GM10266 (cell line): ENCODE data around the gene DOCK8.

Source experiments
- DNase-seq: peaks from one replicate; pipeline ENCODE4 v3.0.0; 2012; ENCODE audit errors: extremely low spot score
- TF ChIP-seq, protein P1 (sequence below): IDR thresholded peaks from 2 replicates; pipeline ENCODE4 v1.5.1; 2012; ENCODE audit warnings: mild to moderate bottlenecking, low read depth; ENCODE audit not compliant: control insufficient read depth, insufficient read depth; ENCODE audit errors: missing control alignments

Gene DOCK8

GRCh38 chr9:450057-450456 is 235.4 kb downstream of the DOCK8 start:
- no peak for DNase-seq
- TF ChIP-seq, protein P1, sequence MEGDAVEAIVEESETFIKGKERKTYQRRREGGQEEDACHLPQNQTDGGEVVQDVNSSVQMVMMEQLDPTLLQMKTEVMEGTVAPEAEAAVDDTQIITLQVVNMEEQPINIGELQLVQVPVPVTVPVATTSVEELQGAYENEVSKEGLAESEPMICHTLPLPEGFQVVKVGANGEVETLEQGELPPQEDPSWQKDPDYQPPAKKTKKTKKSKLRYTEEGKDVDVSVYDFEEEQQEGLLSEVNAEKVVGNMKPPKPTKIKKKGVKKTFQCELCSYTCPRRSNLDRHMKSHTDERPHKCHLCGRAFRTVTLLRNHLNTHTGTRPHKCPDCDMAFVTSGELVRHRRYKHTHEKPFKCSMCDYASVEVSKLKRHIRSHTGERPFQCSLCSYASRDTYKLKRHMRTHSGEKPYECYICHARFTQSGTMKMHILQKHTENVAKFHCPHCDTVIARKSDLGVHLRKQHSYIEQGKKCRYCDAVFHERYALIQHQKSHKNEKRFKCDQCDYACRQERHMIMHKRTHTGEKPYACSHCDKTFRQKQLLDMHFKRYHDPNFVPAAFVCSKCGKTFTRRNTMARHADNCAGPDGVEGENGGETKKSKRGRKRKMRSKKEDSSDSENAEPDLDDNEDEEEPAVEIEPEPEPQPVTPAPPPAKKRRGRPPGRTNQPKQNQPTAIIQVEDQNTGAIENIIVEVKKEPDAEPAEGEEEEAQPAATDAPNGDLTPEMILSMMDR = no peak

- DNase-seq = no peak
- TF ChIP-seq, protein P1 = no peak
Measured at GRCh38 chr9:450561-450960, 235.9 kb downstream of the DOCK8 start.

DNA sequence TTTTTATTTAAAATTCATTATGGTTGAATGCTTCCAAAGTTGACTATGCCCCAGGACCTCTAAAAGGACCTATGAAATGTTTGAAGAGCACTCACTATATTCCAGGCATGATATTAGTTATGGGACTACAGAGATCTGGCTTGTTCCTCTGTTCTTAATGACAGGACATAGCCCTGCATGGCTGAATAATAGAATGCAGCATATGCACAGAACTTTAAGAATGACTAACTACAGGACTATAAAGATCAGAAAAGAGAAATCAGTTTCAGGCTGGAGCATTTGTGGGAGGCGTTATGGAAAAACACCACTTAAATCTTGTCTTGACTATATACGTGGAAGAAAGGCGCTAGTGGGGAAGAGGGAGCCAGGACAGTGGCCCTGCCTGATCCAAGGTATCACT is 239.2 kb downstream of the DOCK8 start:
- TF ChIP-seq, protein P1 = no peak

DNA sequence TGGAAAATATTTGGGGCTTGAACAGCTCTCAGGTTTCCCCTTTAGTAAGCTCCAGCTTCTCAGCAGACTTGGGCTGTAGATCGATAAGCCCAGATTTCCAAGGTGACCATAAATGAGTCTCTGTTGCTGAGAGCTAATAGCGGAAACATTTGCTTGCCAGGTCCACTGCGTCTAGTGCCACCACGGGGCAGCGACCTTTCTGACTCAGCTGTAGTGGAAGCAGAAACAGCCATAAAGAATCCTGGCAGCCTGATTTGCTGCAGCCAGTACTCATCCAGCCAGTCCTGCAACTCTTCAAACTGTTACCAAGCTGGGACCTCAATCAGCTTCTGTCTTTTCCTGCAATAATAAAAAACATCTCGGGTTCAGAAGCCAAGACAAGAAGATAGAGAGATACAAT is 241.7 kb downstream of the DOCK8 start:
- no peak for DNase-seq
- TF ChIP-seq, protein P1 = no peak

More for the DNA sequence above, 239.2 kb downstream of the DOCK8 start:
- DNase-seq = no peak

DNA sequence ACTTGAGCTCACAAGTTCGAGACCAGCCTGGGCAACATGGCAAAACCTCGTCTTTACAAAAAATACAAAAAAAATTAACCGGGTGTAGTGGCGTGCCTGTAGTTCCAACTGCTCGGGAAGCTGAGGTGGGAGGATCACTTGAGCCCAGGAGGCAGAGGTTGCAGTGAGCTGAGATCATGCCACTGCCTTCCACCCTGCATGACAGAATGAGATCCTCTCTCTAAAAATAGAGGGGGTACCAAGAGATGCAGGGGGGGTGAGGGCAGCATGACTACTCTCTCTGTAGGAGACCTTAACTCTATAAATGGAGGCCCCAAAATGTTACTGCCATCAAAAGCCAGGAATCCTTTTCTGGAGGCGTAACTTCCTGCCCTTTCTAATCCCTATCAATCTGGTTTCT is 243.9 kb downstream of the DOCK8 start:
- TF ChIP-seq, protein P1 = no peak
- no peak for DNase-seq

- DNase-seq = no peak
- TF ChIP-seq, protein P1 = no peak
Measured at GRCh38 chr9:459491-460444, 245.1 kb downstream of the DOCK8 start.

- no peak for DNase-seq
- TF ChIP-seq, protein P1 = no peak
Measured at GRCh38 chr9:462121-462520, 247.5 kb downstream of the DOCK8 start.
